Stimulated activated CD4-positive, alpha-beta T cell treated with anti-CD3 and anti-CD28 coated beads, Interleukin-4, amount 100 ng/mL, for 1 hour (primary cell): ENCODE data around the gene DYNLT1.
"Not testable (repeated sequence)": the region's sequence is repeated elsewhere in the genome, so short reads cannot be mapped to it uniquely, and the experiment has no call there.

Experiments used
- DNase-seq: peaks from one replicate; pipeline ENCODE4 v3.0.0-alpha.2; 2020

The DYNLT1 gene

DNA sequence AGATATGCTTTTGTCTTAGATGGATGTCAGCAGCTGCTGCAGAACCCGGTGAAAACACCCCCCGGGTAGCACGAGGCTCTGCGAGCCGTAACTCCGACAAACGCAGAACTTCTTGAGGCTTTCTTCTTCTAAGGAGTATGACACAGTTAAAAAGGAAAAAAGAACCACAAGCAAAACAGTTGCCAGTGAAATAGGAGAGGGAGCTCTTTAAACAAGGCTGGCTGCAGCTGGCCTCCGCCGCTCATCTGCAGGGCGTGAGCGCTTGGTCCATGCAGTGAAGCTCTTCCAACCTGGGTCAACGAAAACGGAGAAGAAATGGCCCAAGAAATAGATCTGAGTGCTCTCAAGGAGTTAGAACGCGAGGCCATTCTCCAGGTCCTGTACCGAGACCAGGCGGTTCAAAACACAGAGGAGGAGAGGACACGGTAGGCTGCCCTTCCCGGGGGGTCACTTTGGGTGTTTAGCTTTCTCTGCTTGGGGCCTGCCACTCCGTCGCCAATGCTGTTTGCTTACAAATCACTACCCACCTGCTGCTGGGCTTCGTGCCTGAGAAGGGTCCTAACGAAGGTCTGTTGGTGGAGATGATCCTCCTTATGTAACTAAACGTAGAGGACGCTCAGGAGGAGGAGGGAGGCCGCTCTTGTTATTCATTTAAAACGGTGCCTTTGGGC is 18.5 kb upstream of the DYNLT1 start:
- DNase-seq = no peak

DNA sequence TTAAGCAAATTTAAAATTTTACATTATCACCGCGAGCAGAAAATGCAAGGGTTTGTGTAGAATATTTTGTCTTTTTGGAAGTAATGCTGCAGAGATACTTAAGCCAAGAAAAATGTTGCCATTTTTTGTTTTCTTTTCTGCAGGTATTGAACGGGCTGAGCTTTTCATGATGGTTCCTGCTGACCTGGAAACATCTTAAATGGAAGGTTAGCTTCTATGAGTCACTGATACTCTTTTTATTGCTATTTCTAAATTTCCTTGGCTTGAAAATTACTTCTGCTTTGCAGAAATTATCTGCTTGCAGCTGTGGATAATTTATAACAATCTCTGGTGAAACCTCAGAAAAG is 18.0 kb upstream of the DYNLT1 start:
- DNase-seq = no peak

DNA sequence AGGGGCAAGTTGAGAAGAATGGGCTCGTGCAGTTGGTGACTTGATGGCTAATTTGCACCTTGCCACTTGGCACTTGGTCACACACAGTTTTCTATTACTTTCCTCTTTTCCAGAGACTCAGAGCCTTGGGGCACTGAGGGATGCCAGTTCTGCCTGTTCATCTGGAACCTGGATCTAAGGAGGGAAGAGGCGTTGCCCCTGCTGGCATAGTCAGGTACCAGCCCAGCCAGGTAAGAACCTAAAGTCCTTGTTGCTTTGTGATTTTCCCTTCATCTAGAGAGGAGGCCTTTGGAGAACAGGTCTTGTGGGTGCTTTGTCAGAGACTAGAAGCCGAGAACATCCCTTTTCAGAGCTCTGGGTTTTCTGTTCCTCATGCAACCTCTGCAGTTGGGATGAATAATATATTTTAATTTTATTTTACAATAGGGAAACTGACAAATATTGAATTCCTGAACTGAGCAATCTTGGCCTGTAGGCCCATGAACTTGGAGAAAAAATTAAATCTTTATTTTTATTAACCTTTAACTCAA is 16.7 kb upstream of the DYNLT1 start:
- DNase-seq = no peak

DNA sequence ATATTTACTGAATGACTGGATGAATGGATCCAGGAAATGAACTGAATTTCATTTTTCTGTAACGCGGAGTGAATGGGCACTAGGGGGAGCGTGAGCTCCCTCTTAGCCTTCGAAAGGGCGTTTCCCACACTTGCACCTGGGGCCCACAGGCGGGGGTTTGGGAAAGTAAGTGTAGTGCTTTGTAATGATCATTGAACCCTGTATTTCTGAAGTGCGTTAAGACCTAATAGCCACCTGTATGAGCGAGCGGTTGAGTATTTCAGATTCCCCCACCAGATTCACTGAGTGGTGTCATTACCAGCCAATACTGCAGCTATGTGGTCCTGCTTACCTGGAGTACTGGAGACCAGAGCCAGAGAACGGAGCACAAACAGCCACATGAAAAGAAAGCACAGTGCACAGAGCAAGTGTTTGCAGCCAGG is 15.8 kb upstream of the DYNLT1 start:
- DNase-seq = peak; percentile 45

DNA sequence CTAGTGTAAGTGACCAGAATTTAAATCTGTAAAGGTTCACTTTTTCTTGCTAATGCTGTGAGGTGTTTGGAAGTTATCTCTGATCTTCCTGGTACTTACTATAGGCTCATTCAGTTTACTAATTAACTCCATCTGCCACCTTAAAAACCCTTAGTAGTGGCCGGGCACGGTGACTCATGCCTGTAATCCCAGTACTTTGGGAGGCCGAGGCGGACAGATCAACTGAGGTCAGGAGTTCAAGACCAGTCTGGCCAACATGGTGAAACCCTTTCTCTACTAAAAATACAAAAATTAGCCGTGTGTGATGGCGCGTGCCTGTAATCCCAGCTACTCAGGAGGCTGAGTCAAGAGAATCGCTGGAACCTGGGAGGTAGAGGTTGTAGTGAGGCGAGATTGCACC is 12.4 kb upstream of the DYNLT1 start:
- DNase-seq = not testable (repeated sequence)

DNA sequence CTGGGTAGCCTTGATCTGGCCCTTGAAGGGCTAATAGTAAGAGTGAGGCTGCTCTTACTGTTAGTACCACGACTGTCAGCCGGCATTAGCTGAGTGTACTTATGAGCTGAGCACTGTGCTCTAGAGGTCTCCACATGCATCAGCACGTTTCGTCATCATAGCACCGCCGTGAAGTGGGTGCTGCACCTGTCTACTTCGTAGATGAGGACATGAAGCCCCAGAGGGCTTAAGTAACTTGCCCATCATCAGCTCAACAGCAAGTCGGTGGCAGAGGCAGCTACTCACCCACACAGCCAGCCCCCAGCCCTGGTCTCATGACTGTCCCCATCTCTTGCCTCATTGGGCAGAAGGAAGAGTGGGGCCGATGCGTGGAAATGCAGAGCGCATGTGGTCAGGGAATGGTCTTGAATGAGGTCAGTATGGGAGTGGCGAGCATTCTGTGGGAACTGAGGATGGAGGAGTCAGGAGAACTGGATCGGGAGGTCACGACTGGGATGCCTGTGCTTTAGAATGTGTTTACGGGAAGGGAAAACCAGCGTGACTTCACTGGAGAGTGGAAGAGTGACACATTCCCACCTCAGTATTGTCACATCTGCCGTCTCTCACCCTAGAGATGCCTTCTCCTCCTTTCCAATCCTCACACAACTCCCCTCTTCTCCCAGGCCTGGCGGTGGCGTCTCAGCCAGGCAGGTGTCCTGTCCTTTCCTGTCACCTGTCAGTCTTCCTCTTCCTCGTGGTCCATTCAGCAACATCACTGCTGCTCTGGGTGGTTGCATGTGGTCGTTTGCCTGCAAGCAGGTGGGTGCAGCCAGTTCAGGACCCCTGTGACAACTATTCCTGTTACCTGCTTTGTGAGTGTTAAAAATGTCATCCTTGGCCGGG is 11.3 kb upstream of the DYNLT1 start:
- DNase-seq = no peak

DNA sequence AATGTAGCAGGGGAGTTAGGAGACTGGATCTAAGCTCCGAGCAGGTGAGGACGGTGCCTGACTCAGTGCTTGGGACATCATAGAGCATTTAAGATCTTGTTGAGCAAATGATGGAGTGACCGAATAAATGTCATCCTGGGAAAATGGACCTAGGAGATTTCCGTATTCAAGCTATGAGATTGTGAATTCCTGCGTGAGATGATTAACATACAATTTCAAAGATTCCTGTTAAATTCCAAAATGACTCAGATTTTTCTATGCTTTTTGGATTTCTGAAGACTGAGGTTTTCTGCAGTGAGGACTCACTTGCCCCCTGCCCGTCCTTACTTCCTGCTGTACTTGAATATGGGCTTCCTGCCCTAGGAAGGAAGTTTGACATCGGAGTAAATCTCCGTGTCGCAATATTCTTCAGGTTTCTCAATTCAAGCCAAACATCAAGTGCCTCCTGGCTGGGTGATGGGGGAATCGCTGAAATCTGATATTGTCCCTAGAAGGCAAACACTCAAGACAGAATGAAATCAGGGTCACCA is 10.5 kb upstream of the DYNLT1 start:
- DNase-seq = no peak

DNA sequence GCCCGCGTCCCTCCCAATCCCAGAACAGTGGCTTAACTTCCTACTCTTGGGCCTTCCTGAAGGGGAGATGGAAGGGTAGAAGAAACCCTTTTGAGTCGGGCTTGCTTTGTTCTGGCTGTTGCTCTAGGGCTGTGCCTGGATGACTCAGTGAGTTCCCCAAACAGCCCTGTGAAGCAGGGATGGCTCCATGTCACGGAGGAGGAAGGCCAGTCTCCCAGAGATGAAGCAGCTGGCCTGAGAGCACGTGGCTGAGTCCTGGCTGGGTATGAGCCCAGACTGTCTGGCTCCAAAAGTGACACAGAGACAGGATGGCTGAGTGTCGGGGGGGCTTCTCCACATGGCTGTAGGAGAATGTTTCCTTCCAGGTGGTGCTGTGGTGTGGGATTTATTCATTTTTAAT is 10.0 kb upstream of the DYNLT1 start:
- DNase-seq = no peak

DNA sequence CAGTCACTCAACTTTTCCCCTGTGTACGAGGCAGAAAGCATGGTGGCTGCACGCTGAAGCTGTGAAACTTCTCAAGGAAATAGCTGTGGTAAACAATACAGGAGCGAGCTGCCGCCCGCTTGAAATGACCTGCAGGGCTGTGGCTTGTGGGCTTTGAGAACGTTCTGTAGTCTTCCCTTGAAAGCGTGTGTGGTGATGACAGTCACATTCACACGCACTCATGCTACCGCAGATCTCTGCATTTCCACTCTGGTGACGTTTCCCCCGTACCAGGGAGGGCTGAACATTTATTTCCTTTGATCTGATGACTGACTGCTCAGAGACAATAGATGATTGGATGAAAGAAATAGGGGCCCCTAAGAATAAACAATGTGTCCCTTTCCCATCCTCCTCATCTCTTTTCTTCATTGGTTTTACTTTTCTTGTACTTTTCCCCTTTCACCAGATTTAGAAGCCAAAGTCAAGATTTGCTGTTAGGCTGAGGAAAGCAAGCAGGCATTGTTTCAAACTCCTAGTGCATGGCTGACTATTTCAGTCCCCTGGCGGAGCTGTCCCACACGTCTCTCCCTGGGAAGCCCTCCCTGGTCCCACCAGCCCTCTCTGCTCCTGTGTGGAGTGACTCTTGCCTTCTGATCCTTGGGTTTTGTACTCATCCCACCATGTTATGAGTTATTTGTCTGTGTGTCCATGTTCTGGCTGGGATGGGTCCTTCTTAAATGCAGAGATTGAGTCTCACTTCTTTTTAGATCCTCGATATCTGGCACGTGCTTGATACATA is 9.2 kb upstream of the DYNLT1 start:
- DNase-seq = peak; percentile 74

DNA sequence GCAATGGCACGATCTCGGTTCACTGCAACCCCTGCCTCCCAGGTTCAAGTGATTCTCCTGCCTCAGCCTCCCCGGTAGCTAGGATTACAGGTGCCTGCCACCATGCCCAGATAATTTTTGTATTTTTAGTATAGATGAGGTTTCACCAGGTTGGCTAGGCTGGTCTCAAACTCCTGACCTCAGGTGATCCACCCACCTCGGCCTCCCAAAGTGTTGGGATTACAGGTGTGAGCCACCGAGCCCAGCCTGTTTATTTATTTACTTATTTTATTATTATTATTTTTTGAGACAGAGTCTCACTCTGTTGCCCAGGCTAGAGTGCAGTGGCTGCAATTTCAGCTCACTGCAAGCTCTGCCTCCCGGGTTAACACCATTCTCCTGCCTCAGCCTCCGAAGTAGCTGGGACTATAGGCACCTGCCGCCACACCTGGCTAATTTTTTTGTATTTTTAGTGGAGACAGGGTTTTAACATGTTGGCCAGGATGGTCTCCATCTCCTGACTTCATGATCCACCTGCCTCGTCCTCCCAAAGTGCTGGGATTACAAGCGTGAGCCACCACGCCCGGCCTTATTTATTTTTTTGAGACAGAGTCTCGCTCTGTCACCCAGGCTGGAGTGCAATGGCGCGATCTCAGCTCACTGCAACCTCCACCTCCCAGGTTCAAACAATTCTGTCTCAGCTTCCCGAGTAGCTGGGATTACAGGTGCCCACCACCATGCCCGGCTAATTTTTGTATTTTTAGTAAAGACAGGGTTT is 7.6 kb upstream of the DYNLT1 start:
- DNase-seq = not testable (repeated sequence)

DNA sequence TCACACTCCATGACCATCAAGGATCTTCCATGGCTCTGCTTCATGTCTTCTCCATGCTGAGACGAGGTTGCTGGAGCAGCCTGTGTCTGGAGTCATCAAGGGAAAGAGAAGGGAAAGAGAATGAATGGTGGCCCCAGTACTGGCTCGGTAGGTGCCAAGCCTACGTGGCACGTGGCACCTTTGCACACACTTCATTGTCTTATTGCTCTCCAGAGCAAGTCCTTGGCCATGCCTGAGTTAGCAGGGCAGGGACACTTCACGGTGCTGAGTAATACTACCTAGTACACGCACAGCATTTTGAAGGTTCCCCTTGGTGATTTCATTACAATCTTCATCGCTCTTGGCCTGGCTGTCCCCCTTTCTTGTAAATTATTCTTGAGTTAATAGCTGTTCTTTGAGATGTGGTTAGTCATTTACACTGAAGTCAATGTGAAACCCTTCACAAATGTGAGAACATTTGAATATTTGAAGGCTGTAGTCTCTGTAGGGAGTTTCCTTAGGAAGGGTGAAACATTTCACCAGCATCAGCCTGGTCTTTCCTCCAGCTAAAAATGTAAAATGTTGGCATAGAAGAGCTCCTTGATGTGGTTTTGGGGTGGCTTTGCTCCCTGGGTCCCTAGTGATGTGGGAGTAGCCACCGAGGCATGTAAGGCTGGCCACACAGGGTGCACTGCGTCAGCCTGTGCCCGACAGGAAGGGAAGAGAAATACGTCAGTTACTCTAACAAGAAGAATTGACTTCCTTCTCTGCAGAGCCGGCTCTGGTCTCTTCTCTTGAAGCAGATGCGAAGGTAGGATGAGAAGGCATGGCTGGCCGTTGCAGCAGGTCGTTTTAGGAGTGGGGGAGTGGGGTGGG is 5.0 kb upstream of the DYNLT1 start, which contains the start of gene SYTL3:
TSS of gene SYTL3 (plus strand) at position 766 of the 855 bp plus-strand sequence. CDS start 13,215 bp downstream, outside the sequence.
- peak; percentile 73 for DNase-seq

DNA sequence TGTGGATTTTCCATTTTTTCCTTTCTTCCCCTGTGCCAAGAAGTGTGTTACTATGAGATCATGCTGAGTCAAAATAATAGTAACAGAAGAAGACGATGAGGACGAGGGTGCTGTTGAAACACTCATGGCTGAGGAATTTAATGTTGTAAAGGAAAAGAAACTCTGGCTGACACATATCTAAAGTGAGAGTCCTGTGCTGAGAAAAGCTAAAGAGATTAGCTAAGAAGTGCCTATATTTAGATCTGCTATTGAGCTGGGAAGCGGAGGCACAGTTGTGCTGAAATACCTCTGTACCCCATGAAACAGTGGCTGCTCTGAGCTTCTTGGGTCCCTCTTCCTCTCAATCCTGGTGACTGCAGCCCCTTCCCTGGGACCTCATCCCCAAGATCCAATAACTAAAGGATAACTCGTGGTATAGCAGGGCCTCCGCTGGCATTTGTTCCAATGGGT is 4.2 kb upstream of the DYNLT1 start:
- DNase-seq = no peak

DNA sequence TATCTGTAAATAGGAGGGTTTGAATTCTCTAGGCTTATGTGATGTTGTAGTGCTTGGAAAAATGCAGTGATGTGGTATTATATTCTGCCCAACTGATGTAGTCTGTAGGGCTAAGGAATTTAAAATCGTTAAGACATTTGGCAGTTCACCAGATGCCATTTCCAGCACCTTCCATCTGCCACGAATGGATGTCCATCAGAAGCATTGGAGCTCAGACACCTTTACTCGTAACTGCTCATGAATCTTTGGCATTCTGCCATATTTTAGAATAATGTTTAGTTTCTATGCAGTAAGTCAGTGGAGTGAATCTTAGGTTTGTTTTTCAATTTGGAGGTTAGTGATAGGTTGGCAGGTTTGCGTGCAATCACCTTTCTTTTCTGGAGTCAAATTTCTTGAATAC is 3.0 kb upstream of the DYNLT1 start:
- no peak for DNase-seq

DNA sequence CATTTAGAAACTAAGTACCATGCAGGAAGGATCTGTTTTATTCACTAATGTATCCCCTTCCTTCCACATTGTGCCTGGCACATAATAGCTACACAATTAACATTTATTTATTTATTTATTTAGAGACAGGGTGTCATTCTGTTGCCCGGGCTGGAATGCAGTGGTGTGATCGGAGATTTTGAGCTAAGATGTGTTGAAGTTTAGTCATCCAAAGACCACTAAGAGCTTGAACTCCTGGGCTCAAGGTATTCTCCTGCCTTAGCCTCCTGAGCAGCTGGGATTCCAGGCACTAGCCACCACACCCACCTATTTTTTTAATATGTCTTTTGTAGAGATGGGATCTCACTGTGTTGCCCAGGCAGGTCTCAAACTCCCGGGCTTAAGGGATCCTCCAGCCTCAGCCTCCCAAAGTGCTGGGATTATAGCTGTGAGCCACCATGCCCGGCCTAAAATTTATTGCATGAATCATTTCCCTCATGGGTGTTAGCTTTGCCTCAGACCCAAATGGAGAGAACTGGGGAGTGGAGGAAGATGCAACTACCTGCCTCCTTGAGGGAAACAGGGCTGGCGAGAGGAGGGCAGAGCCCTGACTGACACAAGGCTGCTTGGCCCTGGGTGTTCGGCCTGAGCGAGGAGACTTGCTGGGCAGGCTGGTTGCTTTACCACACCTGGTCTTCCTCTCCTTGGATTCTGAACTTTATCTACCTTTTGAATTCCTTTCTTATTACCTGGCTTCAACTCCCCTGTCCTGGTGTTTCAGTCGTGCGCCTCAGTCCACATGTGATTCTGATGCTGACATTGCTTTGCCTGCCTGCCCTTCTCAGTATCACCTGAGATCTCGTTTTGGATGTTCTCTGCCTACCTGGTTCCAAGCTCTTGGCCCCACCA is 1.7 kb upstream of the DYNLT1 start:
- DNase-seq = no peak

DNA sequence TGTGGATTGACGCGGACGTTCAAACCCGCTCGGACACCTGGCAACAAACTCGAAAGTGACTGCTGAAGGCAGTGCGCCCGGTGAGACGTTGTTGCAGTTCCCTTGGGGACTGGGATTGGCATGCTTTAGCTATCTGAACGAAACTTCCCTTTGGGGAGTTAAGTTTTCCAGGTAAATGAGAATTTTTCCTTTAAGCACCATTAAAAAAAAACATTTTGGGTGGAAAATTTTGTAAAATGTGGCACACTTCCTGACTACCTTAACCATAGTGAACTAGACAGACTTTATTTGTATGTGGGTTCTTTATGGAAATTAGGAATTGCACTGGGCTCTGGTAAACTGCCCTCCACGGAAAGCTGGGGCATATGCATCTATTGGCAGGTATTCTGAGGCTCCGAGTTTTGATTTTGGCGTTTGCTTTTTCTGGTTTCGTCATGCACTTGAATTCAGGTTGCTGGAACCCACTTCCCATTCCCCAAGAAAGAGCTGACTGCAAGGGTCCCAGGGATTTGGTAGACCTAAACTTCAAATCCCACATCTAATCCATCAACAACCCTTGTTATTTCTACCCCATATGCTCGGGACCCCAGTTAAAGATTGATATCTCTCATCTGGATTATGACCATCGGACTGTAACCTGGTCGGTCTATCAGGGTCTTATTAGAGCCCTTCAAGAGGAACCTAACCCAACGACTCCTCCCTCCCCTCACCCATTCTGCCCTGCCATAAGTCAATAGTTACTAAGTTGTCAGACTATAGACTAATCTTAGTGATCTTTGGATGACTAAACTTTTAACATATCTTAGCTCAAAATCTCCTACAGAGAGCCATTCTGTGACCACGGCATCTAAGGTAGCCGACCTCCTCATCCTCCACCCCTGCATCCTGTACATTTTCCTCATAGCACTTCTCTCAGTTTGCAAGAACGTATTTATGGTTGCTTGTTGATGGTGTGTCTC is 800 bp upstream of the DYNLT1 start:
- DNase-seq = no peak

DNA sequence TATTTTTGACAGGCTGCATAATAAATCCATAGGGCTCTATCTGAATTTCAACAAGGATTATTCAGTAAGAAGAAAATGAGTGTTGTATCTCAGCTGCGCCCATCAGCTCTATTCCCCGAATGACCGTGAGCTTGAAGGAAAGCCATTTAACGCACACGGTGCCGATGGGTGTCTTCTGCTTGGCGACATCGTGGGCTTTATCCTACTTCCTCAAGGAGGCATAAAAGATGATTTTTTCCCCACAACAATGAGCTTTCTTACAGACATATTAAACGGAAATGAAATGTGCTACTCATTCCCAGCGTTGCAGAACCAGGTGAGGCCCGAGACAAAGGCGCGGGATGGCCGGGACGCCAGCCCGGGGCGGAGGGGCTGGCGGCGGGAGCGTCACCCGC is 710 bp downstream of the DYNLT1 start:
- no peak for DNase-seq

DNA sequence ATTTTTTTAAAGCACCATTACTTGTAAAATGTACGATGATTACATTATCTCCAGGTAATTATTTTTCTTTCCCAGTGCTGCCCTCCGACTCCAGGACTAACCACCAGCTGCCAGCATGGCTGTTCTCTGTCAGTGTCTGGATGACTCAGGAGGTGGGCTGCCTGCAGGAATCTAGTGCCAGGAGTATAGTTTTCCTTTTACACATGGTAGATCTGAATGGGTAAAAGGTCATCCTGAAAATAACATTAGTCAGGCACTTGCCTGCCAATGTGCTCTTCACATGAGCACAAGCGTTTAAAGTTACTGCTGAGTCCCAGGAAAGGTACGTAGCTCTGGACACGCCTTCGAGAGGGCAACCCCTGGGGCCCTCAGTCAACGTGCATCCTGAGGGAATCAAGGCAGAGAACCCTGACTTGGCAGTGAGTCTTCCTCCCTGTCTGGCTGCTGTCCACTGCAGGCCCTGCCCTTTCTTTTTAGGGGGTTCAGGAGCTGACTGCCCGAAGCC is 2.4 kb downstream of the DYNLT1 start:
- DNase-seq = no peak

DNA sequence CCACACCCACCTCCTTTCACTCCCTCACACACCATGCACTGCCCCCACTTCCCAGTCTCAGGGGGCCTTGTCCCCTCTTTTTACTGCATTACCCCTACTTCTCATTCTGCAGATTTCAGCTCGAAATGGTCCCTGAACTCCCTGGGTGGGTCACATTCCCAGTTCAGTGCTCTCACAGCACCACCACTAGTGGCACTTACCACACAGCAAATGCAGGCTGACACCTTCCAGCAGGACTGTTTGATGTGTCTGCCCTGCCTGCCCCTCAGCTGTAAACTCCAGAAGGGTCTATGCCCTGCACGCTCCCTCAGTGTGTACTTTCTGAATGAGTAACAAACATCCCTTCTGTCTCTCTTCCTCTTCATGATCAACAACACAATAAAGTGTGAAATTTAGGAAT is 4.0 kb downstream of the DYNLT1 start:
- no peak for DNase-seq

DNA sequence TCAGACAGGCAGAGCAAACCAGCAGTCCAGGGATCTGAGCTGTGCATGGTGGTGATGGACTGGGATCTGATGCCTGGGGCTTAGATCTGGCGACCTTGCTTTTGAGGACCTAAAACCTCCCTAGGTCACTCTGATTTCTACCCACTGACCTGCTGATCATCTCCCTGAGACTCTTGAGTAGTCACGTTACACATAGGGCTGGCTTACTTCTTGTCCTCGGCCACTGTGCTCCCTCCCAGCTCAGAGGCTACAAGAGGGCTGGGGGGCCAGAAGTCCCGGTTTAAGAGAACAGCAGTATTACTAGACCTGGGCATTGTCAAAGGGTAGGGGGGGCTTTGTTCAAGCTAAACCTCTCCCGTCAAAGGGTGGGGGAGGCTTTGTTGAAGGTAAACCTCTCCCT is 5.5 kb downstream of the DYNLT1 start:
- no peak for DNase-seq
